ENCODE measurements around the gene CTF1. TPM values are rescaled to one million over a fixed set of nuclear protein-coding genes. Genes with fewer than 3 reads are reported as not detected.
"Not testable (repeated sequence)": the region's sequence is repeated elsewhere in the genome, so short reads cannot be mapped to it uniquely, and the experiment has no call there.

Gene CTF1
- polyA plus RNA-seq, 4 donors = 6.2 to 9.8 (median 7.7) TPM

- no peak for DNase-seq (ENCODE audit: low read depth in 4 of 4, low spot score in 2 of 4)
These were observed 10.3 kb upstream of the CTF1 start for GRCh38 chr16:30886145-30886544.

GRCh38 chr16:30887927-30888326, 8.5 kb upstream of the CTF1 start:
- DNase-seq (ENCODE audit: low read depth in 4 of 4, low spot score in 2 of 4) = no peak

GRCh38 chr16:30888856-30889499, 7.4 kb upstream of the CTF1 start:
- no peak for DNase-seq (ENCODE audit: low read depth in 4 of 4, low spot score in 2 of 4)

GRCh38 chr16:30889721-30890120, 6.7 kb upstream of the CTF1 start:
- no peak for DNase-seq (ENCODE audit: low read depth in 4 of 4, low spot score in 2 of 4)

GRCh38 chr16:30891043-30891823, 5.2 kb upstream of the CTF1 start:
- not testable (repeated sequence) for DNase-seq (ENCODE audit: low read depth in 4 of 4, low spot score in 2 of 4)

GRCh38 chr16:30892670-30893416, 3.6 kb upstream of the CTF1 start:
- DNase-seq (ENCODE audit: low read depth in 4 of 4, low spot score in 2 of 4) = no peak

GRCh38 chr16:30893417-30893743, 3.0 kb upstream of the CTF1 start:
- no peak for DNase-seq (ENCODE audit: low read depth in 4 of 4, low spot score in 2 of 4)

- DNase-seq (ENCODE audit: low read depth in 4 of 4, low spot score in 2 of 4) = peak in 3 of 4 donors; percentile 77 to 92 (median 80)
These were observed 2.5 kb upstream of the CTF1 start, which contains the start of gene BCL7C for GRCh38 chr16:30893744-30894539. TSS of gene BCL7C (minus strand) at chr16:30894077. CDS start at chr16:30893944, 133 bp downstream.

GRCh38 chr16:30894540-30895368, 1.7 kb upstream of the CTF1 start:
- DNase-seq (ENCODE audit: low read depth in 4 of 4, low spot score in 2 of 4) = no peak

- DNase-seq (ENCODE audit: low read depth in 4 of 4, low spot score in 2 of 4) = no peak
These were observed 670 bp upstream of the CTF1 start for GRCh38 chr16:30895627-30896260.

- DNase-seq (ENCODE audit: low read depth in 4 of 4, low spot score in 2 of 4) = peak; percentile 72 to 83 (median 81)
These were observed 697 bp downstream of the CTF1 start for GRCh38 chr16:30896889-30897733.

GRCh38 chr16:30899794-30900193, 3.4 kb downstream of the CTF1 start:
- DNase-seq (ENCODE audit: low read depth in 4 of 4, low spot score in 2 of 4) = no peak

- DNase-seq (ENCODE audit: low read depth in 4 of 4, low spot score in 2 of 4) = no peak
These were observed 4.2 kb downstream of the CTF1 start for GRCh38 chr16:30900588-30900987.

- DNase-seq (ENCODE audit: low read depth in 4 of 4, low spot score in 2 of 4) = no peak
These were observed 5.0 kb downstream of the CTF1 start for GRCh38 chr16:30901201-30902028.

GRCh38 chr16:30902029-30902972, 5.9 kb downstream of the CTF1 start:
- peak in 2 of 4 donors; percentile 41 to 62 for DNase-seq (ENCODE audit: low read depth in 4 of 4, low spot score in 2 of 4)

GRCh38 chr16:30903002-30903401, 6.6 kb downstream of the CTF1 start:
- DNase-seq (ENCODE audit: low read depth in 4 of 4, low spot score in 2 of 4) = no peak

All from left renal cortex interstitium (tissue), 4 donors.